LNCaP clone FGC (cell line): ENCODE results near the gene SLC38A9.

Experiments used
- DNase-seq: peaks from one replicate; pipeline ENCODE4 v3.0.0-alpha.2; 2011; ENCODE audit warnings: low read depth
- H3K4me3 ChIP-seq: 2 replicates; pipeline ENCODE4 v1.5.1; 2011; ENCODE audit warnings: mild to moderate bottlenecking, low read depth, low read length, control low read depth
- TF ChIP-seq, protein P1 (sequence below): IDR thresholded peaks from 2 replicates; pipeline ENCODE4 v1.5.1; 2012; ENCODE audit warnings: mild to moderate bottlenecking; ENCODE audit not compliant: control insufficient read depth, insufficient read depth; ENCODE audit errors: extremely low read depth

Gene SLC38A9

DNA sequence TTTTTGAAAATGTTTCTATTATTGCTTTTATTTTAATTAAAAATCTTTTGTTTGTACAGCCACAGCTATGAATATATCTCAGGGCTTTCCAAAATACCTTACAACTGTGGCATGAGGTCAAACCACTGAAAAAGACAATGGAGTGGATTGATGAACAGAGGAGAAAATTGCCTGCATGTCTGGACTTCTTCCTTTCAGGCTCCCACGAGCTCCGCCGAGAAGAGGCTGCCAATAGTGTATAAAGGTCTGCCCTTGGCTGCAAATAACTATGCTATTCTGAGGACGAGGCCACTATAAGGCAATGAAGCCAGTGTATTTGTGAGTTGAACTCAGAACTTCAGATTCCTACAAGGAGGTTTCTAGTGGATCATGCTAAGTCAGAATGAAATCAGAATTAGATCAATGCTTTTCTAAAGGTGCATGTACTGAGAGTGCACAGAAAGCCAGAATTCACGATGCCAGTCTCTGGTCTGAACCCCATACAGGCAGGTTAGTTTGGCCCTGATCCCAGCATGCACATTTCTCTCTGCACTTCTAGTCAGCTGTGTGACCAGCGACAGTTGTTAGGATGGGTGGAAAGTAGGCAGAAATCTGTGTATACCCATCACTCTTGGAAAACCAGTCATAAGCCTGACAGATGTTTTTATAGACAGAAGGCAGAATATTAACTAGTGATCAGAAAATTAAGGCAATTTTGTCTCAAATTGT lies 134.6 kb downstream of the SLC38A9 start:
- H3K4me3 ChIP-seq, result no peak overlapping the region
- TF ChIP-seq, protein P1, sequence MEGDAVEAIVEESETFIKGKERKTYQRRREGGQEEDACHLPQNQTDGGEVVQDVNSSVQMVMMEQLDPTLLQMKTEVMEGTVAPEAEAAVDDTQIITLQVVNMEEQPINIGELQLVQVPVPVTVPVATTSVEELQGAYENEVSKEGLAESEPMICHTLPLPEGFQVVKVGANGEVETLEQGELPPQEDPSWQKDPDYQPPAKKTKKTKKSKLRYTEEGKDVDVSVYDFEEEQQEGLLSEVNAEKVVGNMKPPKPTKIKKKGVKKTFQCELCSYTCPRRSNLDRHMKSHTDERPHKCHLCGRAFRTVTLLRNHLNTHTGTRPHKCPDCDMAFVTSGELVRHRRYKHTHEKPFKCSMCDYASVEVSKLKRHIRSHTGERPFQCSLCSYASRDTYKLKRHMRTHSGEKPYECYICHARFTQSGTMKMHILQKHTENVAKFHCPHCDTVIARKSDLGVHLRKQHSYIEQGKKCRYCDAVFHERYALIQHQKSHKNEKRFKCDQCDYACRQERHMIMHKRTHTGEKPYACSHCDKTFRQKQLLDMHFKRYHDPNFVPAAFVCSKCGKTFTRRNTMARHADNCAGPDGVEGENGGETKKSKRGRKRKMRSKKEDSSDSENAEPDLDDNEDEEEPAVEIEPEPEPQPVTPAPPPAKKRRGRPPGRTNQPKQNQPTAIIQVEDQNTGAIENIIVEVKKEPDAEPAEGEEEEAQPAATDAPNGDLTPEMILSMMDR, result no peak
- no peak for DNase-seq

DNA sequence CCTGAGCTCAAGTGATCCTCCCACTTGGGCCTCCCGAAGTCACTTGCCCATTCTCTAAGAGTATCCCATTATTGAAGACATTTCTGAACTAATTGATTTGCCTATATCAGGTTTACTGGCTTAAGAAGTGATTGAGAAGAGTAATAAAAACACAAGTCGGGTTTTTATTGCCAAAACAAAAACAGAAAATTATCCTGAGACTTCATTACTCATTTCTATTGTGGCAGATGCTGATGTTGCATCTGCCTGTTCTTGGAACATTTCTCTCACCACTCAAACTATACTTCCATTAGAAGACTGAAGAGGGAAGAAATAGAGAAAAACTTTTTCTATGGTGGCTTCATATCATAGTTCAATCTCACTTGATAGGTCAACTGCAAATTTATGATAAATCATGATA lies 135.5 kb downstream of the SLC38A9 start:
- TF ChIP-seq, protein P1, result no peak

More for the DNA sequence above, 135.5 kb downstream of the SLC38A9 start:
- no peak for DNase-seq
- H3K4me3 ChIP-seq, result no peak overlapping the region
